ENCODE data around the gene UBE3C. TPM values are rescaled to one million over a fixed set of nuclear protein-coding genes. Genes with fewer than 3 reads are reported as not detected.
"Not testable (repeated sequence)": the region's sequence is repeated elsewhere in the genome, so short reads cannot be mapped to it uniquely, and the experiment has no call there.

UBE3C gene
- total RNA-seq, 3 donors from 2014 or later = 94.2 to 95.7 (median 94.6) TPM

- Mint-ChIP-seq H3K27me3 (ENCODE audit: low read depth) (no peaks in the 10 kb centered on the region), H3K36me3 (ENCODE audit: insufficient read depth) (peaks cover 24% of the 10 kb centered on the region), H3K9me3 (no peaks in the 10 kb centered on the region), H3K4me1 (ENCODE audit: low read depth) (peaks cover 52% of the 10 kb centered on the region), H3K4me3 (peak overlapping the region; percentile 91)
- no peak for ATAC-seq
- no peak for DNase-seq
Measured at GRCh38 chr7:157140511-157140905, 1.8 kb downstream of the UBE3C start.

- DNase-seq (no peak), ATAC-seq (no peak)
- H3K27me3 Mint-ChIP-seq (ENCODE audit: low read depth) = no peaks in the 10 kb centered on the region
- peak overlapping the region; percentile 91 for H3K4me3 Mint-ChIP-seq
- H3K4me1 Mint-ChIP-seq (ENCODE audit: low read depth) = peaks cover 55% of the 10 kb centered on the region
- H3K9me3 Mint-ChIP-seq = no peaks in the 10 kb centered on the region
- peaks cover 24% of the 10 kb centered on the region for H3K36me3 Mint-ChIP-seq (ENCODE audit: insufficient read depth)
Measured at GRCh38 chr7:157141525-157142060, 2.9 kb downstream of the UBE3C start.

DNA sequence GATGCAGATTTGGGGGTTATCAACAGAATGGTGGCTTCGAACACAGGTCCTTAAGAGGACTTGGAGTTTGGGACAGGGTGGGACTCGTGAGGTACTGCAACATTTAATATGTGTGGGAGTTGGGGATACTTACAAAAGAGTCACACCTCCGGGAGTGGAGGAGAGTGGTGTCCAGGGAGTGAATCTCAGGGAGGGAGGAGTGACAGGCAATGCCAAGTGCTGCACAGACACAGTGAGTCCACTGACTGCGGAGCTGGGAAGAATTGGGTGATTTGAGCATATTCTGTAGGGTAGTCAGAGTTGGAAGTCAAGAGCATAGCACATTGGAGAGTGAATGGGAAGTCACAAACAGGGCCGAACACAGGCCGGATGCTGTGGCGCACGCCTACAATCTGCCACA is 5.1 kb downstream of the UBE3C start:
- no peak overlapping the region for H3K4me3 Mint-ChIP-seq
- DNase-seq (no peak), ATAC-seq (no peak)
- H3K9me3 Mint-ChIP-seq = no peaks in the 10 kb centered on the region
- H3K27me3 Mint-ChIP-seq (ENCODE audit: low read depth) = no peaks in the 10 kb centered on the region
- H3K36me3 Mint-ChIP-seq (ENCODE audit: insufficient read depth) = peaks cover 30% of the 10 kb centered on the region
- H3K4me1 Mint-ChIP-seq (ENCODE audit: low read depth) = peaks cover 67% of the 10 kb centered on the region

DNA sequence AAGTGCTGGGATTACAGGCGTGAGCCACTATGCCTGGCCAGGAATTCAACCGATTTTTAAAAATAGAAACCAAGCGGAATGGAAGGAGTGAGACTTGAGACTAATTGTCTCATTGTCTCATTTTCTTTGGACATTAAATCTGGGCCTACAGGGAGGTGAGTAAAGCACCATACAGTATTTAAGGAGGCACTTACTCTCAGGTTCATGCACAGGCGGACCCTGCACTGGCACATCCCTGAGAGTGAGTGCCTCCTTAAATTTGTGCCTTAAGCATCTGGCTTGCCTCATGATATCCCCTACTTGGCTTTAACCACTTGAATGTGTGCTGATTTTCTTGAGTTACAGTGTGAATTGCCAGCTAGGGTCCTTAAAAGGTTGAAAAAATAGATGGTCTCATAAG is 10.6 kb downstream of the UBE3C start:
- no peaks in the 10 kb centered on the region for H3K9me3 Mint-ChIP-seq
- H3K4me1 Mint-ChIP-seq (ENCODE audit: low read depth) = peaks cover 64% of the 10 kb centered on the region
- H3K4me3 Mint-ChIP-seq = no peak overlapping the region
- no peak for ATAC-seq
- H3K27me3 Mint-ChIP-seq (ENCODE audit: low read depth) = no peaks in the 10 kb centered on the region
- no peak for DNase-seq
- peaks cover 13% of the 10 kb centered on the region for H3K36me3 Mint-ChIP-seq (ENCODE audit: insufficient read depth)

DNA sequence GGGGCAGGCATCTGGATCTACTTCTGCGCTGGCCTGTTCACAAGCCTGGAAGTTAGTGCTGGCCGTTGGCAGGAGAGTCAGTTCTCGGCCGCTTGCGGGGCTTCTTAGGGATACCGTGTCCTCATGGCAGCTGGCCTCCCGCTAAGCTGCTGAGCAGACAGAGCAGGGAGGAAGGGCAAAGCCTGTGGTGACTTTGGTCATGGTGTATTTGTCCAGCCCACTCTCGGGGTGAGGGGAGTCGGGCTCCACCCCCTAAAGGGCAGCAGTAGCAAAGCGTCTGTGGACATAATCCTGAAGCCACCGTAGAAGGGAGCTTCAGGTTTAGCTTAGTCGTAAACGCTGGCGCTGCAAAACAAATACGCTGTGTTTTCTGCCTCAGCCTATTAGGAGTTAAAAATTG is 12.2 kb downstream of the UBE3C start:
- no peak for ATAC-seq
- H3K4me1 Mint-ChIP-seq (ENCODE audit: low read depth) = peaks cover 64% of the 10 kb centered on the region
- H3K4me3 Mint-ChIP-seq = no peak overlapping the region
- no peaks in the 10 kb centered on the region for H3K9me3 Mint-ChIP-seq
- DNase-seq = no peak
- peaks cover 13% of the 10 kb centered on the region for H3K36me3 Mint-ChIP-seq (ENCODE audit: insufficient read depth)
- H3K27me3 Mint-ChIP-seq (ENCODE audit: low read depth) = no peaks in the 10 kb centered on the region

DNA sequence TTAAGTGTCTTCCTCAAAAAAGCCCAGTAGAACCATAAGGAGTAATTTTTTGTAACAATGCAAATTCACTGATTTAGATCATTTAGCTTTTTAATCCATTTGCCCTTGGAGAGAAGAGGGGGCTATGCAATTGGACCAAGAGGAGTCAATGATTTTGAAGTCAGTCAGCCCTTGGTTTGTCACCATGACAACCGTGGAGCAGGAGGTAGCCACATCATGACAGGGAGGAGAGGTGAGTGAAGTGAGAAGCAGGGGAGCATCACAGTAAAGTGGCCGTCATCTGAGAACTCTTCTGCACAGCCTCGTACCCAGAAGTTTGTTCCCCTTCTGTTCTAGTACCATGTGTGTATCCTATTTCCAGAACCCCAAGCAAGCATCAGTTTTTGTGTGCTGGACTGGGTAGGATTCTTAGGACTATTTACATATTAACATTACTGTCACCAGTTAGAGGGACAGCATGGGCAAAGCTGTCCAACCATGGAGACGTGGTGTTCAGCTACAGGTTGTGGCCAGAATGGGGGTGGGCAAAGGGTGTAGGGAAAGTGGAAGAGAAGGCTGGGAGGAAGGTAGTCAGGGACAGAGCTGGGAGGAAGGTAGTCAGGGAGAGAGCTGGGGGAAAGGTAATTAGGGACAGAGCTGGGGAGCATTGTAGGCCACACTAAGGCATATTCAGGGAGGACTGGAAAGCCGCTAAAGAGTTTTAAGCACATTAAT is 13.1 kb downstream of the UBE3C start:
- Mint-ChIP-seq H3K9me3 (no peaks in the 10 kb centered on the region), H3K27me3 (ENCODE audit: low read depth) (no peaks in the 10 kb centered on the region), H3K4me3 (no peak overlapping the region), H3K36me3 (ENCODE audit: insufficient read depth) (peaks cover 13% of the 10 kb centered on the region), H3K4me1 (ENCODE audit: low read depth) (peaks cover 64% of the 10 kb centered on the region)
- DNase-seq = no peak
- ATAC-seq = no peak

GRCh38 chr7:157152391-157152937 is 13.7 kb downstream of the UBE3C start:
- ATAC-seq = no peak
- no peak for DNase-seq
- no peak overlapping the region for H3K4me3 Mint-ChIP-seq
- no peaks in the 10 kb centered on the region for H3K9me3 Mint-ChIP-seq
- peaks cover 9% of the 10 kb centered on the region for H3K36me3 Mint-ChIP-seq (ENCODE audit: insufficient read depth)
- H3K4me1 Mint-ChIP-seq (ENCODE audit: low read depth) = peaks cover 62% of the 10 kb centered on the region
- H3K27me3 Mint-ChIP-seq (ENCODE audit: low read depth) = no peaks in the 10 kb centered on the region

DNA sequence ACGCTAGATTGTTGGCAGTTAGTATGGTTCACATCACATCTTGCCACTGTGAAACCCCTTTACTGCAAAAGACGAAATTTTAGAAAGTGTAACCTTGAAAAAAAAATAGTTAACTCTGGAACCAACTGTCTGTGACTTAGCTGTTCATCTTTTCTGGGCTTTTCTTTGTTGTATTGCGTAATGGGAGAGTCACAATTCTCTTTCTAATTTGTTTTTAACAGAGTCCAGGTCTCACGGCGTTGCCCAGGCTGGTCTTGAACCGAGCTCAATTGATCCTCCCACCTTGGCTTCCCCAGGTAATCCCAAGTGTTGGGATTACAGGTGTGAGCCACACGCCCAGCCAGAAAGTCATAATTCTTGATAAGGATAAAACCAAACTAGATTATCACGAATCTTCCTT is 14.5 kb downstream of the UBE3C start:
- H3K36me3 Mint-ChIP-seq (ENCODE audit: insufficient read depth) = peaks cover 7% of the 10 kb centered on the region
- ATAC-seq (no peak), DNase-seq (no peak)
- H3K9me3 Mint-ChIP-seq = no peaks in the 10 kb centered on the region
- no peak overlapping the region for H3K4me3 Mint-ChIP-seq
- peaks cover 55% of the 10 kb centered on the region for H3K4me1 Mint-ChIP-seq (ENCODE audit: low read depth)
- no peaks in the 10 kb centered on the region for H3K27me3 Mint-ChIP-seq (ENCODE audit: low read depth)

DNA sequence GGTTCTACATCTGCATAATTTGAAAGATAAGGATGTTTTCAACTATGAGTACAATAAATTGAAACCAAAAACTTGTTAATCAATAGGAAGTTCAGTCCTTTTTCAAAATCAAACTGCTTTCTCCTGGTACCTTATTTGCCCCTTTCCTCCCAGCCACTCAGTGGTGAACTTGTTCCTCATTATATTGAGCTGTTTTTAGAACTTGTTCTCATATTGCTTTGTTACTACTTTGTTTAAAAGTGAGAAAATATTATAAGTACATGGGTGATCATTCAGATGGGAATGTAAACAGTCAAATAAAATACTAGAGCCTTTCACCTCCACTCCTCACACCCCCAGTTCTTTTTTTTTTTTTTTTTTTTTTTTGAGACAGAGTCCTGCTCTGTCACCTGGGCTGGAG is 17.2 kb downstream of the UBE3C start:
- peaks cover 49% of the 10 kb centered on the region for H3K4me1 Mint-ChIP-seq (ENCODE audit: low read depth)
- DNase-seq = no peak

DNA sequence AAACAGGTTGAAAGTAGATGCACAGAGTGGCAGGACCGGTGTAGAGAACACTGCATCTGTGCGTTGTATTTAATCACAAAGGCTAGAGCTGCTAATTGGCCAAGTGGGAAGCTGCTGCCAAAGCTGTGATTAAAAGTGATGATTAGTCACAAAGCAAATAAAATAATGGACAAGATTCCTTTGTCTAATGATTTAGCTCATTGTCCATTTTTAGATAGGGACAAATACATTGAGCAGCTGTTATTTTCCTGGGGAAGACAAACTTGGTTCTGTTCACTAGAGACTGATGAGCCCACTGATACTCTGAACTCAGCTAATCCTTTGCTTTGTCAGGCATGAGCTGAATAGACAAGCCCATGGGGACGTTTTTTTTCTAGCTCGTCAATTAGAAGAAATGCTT is 19.7 kb downstream of the UBE3C start:
- peaks cover 33% of the 10 kb centered on the region for H3K4me1 Mint-ChIP-seq (ENCODE audit: low read depth)
- H3K36me3 Mint-ChIP-seq (ENCODE audit: insufficient read depth) = peaks cover 7% of the 10 kb centered on the region
- H3K9me3 Mint-ChIP-seq = no peaks in the 10 kb centered on the region
- no peak for ATAC-seq
- no peaks in the 10 kb centered on the region for H3K27me3 Mint-ChIP-seq (ENCODE audit: low read depth)
- no peak overlapping the region for H3K4me3 Mint-ChIP-seq
- DNase-seq = no peak

More for the DNA sequence above, 17.2 kb downstream of the UBE3C start:
- H3K4me3 Mint-ChIP-seq = no peak overlapping the region
- H3K27me3 Mint-ChIP-seq (ENCODE audit: low read depth) = no peaks in the 10 kb centered on the region
- ATAC-seq = no peak
- H3K36me3 Mint-ChIP-seq (ENCODE audit: insufficient read depth) = peaks cover 12% of the 10 kb centered on the region
- no peaks in the 10 kb centered on the region for H3K9me3 Mint-ChIP-seq

DNA sequence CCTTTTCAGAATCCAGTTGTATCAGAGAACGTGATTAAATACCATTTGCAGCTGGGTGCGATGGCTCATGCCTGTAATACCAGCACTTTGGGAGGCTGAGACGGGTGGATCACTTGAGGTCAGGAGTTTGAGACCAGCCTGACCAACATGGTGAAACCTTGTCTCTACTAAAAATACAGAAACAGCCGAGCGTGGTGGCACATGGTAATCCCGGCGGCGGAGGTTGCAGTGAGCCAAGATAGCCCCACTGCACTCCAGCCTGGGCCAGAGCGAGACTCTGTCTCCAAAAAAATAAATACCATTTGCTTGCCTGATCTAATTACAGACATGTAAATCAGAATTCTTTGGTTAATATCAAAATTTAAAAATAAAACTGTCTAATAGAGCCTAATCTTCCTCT is 20.8 kb downstream of the UBE3C start:
- not testable (repeated sequence) for H3K4me3 Mint-ChIP-seq; H3K9me3 Mint-ChIP-seq; H3K27me3 Mint-ChIP-seq (ENCODE audit: low read depth); ATAC-seq; DNase-seq
- Mint-ChIP-seq H3K36me3 (ENCODE audit: insufficient read depth) (peaks cover 16% of the 10 kb centered on the region), H3K4me1 (ENCODE audit: low read depth) (peaks cover 26% of the 10 kb centered on the region)

GRCh38 chr7:157160433-157160832 is 21.7 kb downstream of the UBE3C start:
- Mint-ChIP-seq H3K4me3 (no peak overlapping the region), H3K36me3 (ENCODE audit: insufficient read depth) (peaks cover 23% of the 10 kb centered on the region), H3K4me1 (ENCODE audit: low read depth) (peaks cover 23% of the 10 kb centered on the region), H3K9me3 (peaks cover 4% of the 10 kb centered on the region), H3K27me3 (ENCODE audit: low read depth) (no peaks in the 10 kb centered on the region)
- ATAC-seq (no peak), DNase-seq (no peak)

DNA sequence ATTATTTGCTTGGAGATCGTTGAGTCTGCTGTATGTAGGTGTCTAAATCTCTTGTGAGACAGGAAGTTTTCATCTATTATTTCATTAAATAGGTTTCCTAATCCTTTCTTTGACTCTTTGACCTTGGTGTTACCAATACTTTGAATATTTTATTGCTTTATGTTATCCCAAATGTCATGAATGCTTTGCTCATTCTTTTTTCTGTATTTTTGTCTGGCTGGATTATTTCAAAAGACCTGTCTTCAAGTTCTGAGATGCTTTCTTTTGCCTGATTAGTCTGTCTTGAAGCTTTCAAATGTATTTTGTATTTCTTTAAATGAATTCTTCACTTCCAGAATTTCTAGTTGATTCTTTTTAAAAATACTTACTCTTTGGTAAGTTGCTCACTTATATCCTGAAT is 27.3 kb downstream of the UBE3C start:
- ATAC-seq = no peak
- H3K4me3 Mint-ChIP-seq = no peak overlapping the region
- peaks cover 39% of the 10 kb centered on the region for H3K36me3 Mint-ChIP-seq (ENCODE audit: insufficient read depth)
- H3K9me3 Mint-ChIP-seq = peaks cover 12% of the 10 kb centered on the region
- peaks cover 4% of the 10 kb centered on the region for H3K4me1 Mint-ChIP-seq (ENCODE audit: low read depth)
- DNase-seq = no peak
- H3K27me3 Mint-ChIP-seq (ENCODE audit: low read depth) = no peaks in the 10 kb centered on the region

DNA sequence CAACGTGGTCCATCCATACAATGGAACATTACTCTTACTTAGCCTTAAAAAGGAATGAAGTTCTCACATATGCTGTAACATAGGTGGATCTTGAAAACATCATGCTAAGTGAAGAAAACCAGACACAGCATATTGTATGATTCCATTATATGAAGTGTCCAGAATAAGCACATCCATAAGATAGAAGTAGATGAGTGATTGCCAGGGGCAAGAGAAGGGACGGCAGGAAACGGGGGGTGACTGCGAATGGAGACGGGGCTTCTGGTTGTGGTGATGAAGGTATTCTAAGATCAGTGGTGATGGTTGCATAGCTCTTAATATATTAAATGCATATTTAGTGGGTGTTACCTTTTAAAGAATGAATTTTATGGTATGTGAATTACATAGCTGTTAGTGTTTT is 29.8 kb downstream of the UBE3C start:
- no peak for ATAC-seq
- peaks cover 2% of the 10 kb centered on the region for H3K4me1 Mint-ChIP-seq (ENCODE audit: low read depth)
- no peaks in the 10 kb centered on the region for H3K27me3 Mint-ChIP-seq (ENCODE audit: low read depth)
- peaks cover 12% of the 10 kb centered on the region for H3K9me3 Mint-ChIP-seq
- DNase-seq = no peak
- H3K4me3 Mint-ChIP-seq = no peak overlapping the region
- peaks cover 38% of the 10 kb centered on the region for H3K36me3 Mint-ChIP-seq (ENCODE audit: insufficient read depth)

GRCh38 chr7:157176771-157177170 is 38.0 kb downstream of the UBE3C start:
- H3K36me3 Mint-ChIP-seq (ENCODE audit: insufficient read depth) = peaks cover 26% of the 10 kb centered on the region
- no peaks in the 10 kb centered on the region for H3K9me3 Mint-ChIP-seq
- H3K27me3 Mint-ChIP-seq (ENCODE audit: low read depth) = no peaks in the 10 kb centered on the region
- DNase-seq (no peak), ATAC-seq (no peak)
- H3K4me3 Mint-ChIP-seq = no peak overlapping the region
- no peaks in the 10 kb centered on the region for H3K4me1 Mint-ChIP-seq (ENCODE audit: low read depth)

Measured in activated T-cell treated with anti-CD3 and anti-CD28 coated beads, Interleukin-2, amount 50 U/mL, for 4 hours (primary cell).